Cerebellar nuclear complex (tissue), 1 donor: ENCODE results near the gene STK17A.
A peak's percentile ranks its signal among the peaks of the same experiment; 100 is the strongest.

Source experiments
- DNase-seq, 2 experiments: peaks; one replicate each; lab custom pipeline; 2025; lab: John Stamatoyannopoulos, UW

STK17A gene

DNA sequence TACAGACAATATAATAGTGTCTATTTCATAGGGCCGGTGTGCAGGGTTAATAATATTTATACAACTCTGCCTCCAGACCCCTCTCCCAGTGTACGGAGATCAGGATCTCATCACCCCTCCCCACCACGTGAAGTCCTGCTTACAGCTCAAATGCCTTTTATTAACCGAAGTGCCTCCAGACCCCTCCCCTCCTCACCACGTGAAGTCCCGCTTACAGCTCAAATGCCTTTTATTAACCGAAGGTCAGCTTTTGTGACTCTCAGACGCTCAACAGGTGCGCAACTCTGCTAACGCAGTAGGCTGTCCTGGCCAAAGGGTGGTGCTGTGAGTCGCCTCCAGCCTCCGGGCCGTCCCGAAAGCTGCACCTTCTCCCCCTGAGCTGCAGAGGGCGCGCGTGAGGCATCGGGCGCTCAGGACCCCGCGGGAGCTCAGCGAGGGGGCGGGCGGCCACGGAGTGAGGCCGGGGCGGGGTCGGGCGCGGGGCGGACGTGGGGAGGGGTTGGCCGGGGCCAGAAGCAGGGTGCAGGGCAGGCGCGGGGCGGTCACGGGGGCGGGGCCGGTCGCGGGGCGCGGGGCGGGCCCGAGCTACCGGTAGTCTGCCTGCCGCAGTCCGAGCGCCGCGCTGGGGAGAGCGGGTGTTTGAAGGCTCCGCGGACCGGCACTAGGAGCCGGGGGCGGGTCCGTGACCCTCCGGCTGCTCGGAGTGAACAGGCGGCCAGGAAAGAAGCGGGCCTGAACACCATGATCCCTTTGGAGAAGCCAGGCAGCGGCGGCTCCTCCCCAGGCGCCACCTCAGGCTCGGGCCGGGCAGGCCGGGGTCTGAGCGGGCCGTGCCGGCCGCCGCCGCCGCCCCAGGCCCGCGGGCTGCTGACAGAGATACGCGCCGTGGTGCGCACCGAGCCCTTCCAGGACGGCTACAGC, at the start of gene STK17A:
TSS of gene STK17A (plus strand) at position 606 of the 921 bp plus-strand sequence. CDS start at position 742, 136 bp downstream.
- peak in 1 of 2 experiments; percentile 22 for DNase-seq

DNA sequence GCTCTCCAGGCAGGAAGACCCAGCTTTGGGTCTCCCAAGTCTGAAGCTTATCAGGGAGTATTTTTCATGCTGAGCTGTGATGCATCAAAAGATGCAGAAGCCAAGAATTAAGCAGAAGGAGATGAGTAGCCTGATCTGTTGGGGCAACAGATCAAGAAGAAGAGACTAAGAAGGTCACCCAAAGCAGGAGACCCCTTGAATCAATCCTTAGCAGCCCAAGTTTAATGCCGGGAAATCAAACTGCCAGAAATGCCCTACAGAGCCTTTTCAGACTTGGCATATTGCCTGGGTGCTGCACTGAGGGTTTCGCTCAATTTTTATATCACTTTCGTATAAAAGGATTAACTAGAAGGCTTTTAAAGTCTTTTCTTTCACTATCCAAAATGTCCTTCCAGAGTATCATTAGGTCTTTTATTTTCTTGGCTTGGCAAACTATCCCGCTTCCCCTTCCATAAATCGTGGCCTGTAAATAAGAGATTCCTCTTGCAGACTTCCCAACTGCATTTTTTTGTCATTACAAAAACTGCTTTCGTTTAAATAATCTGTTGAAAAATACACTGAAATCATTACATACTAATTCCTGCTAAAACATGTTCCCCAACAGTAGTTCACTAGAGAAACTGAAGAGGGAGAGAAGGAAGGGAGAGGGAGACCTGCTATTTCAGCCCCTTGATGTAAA, 49.0 kb upstream of the STK17A start:
- no peak for DNase-seq

DNA sequence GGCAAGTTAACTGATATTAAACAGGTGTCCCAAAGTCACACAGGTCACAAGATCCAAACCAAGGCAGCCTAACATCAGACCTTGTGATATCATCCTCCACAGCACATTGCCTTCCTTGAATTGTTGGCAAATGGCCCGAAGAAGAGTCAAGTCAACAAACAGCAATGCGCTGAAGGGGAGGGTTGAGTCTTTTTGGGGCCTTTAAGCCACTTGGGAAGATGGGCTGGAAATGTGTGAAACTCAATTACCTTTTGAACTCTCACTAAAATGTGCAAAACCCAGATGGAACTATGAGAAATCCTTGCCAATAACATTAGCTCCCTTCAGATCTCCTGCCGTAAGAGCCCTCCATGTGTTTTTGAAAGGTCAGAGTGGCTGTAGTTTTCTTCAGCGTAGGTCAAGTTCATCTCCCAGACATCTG, 47.9 kb upstream of the STK17A start:
- DNase-seq, result no peak

DNA sequence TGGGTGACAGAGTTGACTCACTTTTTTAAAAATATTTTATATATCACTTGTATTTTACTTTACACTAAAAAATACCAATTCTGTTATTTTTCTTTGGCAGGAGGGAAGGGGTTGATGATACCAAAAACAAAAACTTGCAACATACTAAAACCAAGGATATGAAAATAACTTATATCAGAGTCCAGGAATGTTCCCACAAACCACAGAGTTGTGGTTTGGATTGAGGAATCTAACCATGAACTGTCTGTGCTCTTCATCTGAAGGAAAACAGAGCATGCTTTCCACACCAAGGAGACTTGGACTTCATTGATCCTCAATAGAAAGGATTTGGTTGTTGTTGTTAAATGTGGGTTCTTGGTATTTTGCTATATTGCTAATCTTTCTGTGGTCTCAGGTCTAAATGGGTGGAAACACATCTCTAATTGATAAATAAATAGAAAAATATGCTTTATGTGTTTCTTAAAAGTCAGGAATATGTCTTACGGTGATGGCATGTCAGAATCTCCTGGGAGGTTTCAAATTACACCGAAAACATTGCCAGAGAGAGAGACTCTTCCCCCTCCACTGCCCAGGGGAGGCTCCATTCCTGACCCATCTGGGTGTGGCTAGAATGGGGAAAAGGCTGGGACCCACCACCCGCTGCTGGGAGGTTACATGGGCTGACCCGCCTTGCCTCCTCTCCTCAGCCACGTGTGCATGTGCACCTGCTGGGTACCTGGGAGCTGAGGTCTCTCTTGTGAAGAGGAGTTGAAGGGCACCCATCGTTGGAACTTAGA, 46.9 kb upstream of the STK17A start:
- DNase-seq, result no peak

DNA sequence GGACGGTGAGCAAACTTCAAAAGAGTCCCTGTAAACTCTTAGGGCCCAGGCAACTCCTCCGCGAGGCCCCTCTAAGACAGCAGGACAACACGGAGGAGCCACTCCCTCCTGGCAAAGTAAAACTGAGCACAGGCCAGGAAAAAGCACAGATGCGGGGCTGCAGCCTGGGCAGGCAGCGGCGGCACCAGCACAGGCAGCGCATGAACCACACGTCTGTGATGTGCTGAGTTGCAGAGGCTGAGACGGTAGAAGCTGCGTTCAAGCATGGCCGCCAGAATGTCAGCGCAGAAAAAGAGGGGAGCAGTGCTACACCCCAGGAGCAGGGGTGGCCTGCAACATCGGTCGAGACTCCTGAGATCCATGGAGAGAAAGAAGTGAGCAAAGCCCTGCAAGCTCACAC, 46.1 kb upstream of the STK17A start:
- no peak for DNase-seq

DNA sequence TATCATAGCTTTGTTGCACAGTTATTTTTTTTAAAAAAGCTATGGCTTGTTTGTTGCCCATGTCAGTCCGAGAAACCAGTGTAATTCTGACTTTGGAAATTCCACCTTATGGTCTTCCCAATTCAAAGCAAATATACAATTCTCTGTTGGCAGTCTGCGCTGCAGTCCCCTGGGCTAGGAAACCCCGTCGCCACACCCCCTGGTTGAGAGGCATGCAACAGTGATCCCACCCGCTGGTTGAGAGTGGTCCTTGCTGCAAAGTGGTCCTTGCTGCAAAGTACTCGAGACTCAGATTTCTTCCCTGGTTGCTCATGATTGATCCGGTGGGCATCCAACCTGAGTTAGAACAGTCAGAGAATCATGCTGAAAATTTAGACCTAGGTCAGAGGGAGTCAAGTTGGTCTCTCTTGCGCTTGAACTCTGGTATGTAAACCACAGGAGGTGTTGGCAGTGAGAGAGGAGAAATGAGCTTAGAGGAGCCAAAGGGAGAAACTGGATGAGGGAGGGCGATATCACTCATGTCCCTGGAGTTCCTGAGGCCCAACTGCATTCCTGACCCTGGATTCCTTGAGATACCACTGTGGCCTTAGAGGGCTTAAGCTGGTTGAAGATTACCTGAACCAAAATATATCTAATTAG, 45.0 kb upstream of the STK17A start:
- DNase-seq, result no peak

DNA sequence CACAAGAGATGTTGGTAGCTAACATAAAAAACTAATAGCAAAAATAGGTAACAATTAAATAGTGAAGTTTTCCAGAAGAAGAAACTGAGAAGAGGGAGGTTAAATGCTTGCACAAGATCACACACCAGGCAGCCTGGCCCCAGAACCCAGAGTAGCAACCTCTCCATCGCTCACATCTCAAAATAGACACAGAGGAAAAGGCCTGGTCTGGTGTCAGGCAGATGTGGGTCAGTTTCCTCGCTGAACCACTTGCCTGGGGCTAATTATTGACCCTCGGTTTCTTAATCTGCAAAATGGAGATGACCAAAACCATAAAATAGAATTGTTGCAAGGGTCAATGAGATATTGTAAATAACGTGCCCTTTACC, 44.5 kb upstream of the STK17A start:
- DNase-seq, result no peak

DNA sequence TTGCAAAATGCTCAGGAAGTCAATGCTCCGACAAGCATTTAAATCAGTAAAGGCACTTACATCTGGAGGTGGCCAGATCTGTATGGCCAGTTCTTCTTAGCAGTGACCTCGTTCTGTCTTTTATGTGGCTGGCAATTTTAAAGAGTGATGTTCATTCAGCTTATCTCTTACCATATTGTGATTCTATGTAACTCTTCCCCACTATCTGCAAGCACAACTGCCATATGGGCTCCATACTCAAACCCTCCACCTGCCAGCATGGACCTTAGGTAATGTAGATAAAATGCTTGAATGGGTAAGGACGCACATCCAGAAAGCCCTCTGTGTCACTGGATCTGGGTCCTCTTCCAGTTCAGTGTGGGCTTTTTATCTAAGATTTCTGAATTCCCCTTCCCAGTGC, 42.4 kb upstream of the STK17A start:
- no peak for DNase-seq

DNA sequence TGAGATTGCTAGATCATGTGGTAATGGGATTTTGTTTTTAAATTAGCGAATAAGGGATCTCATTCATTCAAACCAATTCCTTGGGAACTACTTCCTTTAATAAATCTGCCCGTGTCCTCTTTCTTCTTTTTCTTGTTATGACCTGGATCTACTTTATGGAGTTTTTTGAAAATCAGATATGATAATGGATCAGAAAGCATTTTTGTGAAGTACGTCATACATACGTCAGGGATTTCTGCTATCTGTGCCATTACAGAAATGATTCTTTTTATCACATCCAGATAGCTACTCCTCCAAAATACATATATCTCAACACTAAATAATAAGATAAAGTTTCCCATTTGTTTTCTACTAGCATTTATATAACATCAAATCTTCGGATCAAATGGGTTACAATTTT, 40.2 kb upstream of the STK17A start:
- no peak for DNase-seq

DNA sequence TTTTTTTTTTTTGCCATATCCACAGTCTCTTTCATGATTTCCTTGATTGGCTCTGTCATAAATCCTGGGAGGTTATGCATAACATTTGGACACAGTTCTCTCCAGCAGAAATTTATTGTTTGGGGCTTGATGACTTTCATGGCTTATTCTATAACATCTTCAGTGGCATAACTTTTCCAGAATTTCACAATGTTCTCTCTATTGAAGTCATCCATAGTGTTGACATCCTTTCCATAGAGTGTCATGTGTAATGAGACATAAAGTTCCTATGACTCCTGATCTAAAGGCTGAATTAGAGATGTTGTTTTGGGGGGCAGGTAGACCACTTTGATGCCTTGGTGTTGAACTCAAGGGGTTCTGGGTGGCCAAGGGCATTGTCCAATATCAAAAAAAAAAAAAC, 36.7 kb upstream of the STK17A start:
- no peak for DNase-seq

DNA sequence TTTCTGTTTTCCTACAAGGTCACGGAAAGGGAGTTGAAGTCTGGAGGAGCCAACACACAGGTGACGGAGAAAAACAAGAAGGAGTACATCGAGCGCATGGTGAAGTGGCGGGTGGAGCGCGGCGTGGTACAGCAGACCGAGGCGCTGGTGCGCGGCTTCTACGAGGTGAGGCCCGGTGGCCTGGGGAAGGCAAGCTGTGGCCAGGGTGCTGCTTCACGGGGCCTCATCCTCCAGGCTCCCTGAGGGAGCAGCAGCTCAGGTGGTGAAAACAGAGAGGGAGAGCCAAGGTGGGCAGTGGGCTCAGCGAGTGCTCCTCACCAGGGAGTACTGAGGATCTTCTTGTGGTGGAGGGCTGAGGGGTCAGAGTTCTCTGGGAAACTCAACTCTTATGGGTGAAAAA, 32.5 kb upstream of the STK17A start:
- no peak for DNase-seq

DNA sequence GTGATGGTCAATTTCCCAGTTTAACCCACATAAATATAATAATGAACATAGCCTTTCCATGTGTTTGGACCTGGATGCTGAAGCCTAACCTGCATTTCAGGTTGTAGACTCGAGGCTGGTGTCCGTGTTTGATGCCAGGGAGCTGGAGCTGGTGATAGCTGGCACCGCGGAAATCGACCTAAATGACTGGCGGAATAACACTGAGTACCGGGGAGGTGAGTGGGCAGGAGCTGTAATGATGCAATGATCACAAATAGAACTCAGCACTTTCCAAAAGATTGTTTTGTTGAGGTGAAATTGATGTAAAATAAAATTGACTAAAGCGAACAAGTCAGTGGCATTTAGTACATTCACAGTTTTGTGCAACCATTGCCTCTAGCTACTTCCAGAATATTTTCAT, 30.8 kb upstream of the STK17A start:
- no peak for DNase-seq

DNA sequence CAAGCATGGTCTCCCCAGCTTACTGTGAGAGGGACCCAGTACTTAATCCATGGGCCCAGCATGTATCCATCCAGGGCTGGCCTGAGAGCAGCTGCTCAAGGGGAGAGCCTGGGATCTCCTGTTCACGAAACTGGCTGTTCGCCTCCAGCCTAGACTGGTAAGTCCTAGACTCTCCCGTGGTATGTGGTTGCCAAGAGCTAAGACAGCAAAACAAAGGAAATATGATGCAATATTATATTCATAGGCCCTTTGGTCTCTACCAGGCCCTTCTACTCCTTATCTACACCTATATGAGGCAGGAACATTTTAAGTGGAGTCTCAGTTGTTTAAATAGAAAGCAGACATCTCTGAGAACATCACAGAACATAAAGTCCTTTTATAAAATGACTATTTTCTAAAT, 28.9 kb upstream of the STK17A start:
- DNase-seq, result no peak

DNA sequence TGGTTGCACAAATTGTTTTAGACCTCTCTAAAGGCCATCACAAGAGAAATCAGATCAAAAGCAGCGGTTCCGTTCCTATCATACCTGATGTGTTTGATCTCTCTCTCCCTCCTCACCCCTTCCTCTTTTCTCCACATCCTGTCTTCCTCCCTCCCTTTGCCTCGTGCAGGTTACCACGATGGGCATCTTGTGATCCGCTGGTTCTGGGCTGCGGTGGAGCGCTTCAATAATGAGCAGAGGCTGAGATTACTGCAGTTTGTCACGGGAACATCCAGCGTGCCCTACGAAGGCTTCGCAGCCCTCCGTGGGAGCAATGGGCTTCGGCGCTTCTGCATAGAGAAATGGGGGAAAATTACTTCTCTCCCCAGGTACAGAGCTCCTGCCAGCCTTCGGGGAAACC, 28.5 kb upstream of the STK17A start:
- no peak for DNase-seq

DNA sequence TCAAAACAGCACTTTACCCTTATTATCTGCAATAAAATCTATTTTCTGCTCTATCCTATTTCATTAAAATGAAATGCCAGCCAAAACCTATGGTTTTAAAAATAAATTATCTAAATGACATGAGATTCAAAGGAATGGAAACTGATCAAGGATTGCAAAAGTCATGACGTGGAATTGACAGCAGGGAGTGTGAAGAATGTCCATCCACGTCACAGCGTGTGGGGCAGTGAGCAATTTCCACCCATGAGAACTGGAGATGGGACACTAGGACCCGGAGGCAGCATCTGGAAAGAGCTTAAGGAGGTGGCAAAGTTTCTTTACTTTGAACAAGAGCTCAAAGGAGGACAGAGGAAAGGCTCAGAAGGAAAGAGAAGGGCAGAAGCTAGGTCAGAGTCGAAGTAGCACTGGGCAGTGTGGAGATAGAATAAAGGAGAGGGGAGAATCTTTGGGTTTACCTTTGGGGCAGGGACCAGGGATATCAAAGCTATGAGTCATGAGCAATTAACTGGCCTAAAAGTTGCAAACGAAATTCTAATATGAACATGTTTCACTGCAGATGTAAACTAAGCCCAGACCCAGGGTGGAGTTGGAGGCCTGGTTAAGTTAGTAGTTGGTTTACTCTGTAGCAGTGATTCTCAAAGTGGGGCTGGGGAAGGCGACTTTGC, 24.9 kb upstream of the STK17A start:
- DNase-seq, result no peak

DNA sequence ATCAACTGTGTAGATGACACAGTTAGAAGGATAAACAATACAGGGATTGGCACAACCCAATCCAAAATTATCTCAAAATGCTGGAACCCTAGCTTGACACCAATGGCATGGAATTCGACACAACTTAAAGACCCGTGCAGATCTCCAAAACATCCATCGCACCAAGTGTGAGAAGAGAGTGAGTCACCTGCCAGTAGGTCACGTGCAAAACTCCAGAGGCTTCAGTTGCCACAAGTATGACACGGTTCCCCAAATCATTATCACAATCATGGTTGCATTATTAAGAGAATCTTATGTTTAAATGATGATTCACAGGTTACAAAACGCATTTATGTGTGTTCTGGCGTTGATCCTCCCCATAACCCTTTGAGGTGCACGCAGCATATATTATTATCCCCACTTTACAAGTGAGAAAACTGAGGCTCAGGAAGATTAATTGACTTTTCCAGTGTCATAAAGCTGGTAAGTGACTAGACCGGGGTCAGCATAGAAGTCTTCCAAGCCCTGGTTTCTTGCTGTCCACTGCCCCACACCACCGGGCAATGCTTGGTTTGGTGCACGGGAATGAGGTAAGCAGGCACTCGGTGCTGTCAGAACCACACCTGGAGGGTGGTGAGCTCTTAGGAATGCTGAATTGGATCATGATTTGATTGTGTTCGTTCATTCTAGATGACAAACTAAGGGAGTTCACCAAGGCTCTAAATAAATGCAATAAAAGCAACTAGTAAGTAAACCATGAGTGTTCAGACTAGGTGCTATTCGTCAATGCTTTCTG, 23.6 kb upstream of the STK17A start:
- no peak for DNase-seq

DNA sequence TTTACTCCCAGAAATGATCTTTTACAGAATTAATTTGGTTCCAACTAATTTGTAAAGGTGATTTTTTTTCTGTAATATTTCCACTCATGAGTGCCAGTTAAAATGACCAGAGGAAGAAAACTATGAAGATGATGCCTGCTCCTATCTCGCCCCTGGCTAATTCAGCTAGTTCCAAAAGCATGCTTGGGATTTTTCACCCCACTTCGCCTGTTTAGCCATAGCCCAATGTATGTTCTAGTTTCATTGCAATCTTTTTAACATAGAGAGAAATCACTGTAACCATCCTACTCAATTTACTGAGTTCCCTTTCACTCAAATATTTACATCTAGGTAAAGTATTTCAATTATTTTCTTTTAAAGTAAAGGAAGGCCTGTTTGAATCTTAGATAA, 23.0 kb upstream of the STK17A start:
- no peak for DNase-seq

DNA sequence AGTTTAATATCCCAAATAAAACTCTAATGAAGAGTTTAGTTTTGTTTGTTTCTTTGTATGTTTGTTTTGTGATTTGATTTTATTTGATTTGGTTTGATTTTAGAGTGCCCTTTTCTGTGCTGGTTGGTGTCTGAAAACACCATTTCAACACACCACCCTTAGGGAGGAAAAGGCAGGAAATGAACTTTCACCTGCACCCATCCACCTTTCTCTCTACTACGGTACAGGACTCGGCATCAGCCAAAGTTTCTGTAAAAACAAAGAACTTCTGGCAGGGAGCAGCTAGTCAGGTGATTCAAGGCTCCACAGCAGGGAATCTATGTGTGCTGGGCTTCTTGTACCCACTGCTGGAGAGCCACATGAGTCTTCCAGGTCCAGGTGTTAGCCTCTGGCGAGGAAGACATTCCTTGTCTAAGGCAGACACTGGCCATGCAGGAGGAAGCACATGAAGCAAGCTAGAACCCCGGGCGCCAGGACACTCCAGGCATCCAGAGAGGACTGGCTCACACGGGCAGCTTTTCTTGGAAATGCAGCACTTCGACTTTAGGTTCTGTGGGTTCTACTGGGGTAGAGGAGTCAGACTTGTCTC, 22.1 kb upstream of the STK17A start:
- no peak for DNase-seq

DNA sequence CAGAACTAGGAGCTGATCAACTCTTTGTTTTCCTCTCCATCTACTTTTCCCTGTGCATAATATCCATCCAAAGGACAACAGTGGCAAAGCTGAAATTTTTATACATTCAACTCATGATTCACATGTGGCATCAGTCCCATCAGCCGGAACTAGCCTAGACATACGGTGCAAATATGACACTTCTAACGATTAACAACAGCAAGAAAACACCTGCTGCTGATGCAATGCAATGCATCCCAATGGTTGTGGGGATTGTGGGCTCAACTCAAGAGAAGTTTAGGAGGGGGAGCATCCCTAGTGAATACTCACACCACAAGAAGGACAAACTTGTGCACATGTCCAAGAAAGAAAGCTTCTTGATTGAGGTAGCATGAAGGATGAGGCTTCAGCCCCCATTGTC, 20.5 kb upstream of the STK17A start:
- no peak for DNase-seq

DNA sequence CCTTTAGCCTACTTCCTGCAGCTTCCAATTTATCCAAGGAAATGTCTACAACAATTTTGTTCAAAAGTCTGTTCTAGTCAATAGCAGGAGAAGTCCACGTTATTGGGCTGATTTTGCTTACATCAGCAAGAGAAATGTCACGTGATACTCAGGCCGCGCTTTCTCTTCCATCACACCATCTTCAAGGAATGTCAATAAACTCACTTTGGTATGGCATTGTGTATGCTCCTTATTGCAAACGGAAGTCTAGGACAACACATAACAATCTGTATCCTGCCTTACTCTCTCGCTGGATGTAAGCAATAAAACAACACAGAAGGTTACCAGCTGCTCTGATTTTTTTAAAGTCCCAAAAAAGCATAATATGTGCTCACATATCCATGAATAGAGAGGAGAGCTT, 17.1 kb upstream of the STK17A start:
- no peak for DNase-seq
